HG03045 (cell line): Measurements from ENCODE around the gene COX7A2.

Experiments used
- ATAC-seq: cut with Tn5 transposase; IDR thresholded peaks from one replicate; pipeline ENCODE4 v1.9.1; 2021; ENCODE audit warnings: mild to moderate bottlenecking, moderate library complexity; ENCODE audit not compliant: unreplicated experiment

Gene COX7A2

GRCh38 chr6:75222261-75222660 is 21.3 kb downstream of the COX7A2 start:
- no peak for ATAC-seq

DNA sequence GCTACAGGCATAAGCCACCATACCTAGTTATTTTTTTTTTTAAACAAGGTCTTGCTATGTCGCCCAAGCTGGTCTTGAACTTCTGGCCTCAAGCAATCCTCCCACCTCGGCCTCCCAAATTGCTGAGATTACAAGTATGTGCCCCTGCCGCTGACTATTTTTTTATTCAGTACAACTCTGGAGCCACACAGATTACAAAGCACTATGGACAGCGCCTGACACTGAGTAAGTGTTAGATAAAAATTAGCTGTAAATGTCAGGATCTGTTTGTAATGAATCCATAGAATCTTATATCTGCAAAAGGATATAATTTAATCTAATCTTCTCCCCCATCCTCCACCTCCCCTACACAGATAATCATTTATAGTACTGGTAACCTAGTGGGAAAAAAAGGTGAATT is 22.5 kb downstream of the COX7A2 start:
- ATAC-seq, result no peak

DNA sequence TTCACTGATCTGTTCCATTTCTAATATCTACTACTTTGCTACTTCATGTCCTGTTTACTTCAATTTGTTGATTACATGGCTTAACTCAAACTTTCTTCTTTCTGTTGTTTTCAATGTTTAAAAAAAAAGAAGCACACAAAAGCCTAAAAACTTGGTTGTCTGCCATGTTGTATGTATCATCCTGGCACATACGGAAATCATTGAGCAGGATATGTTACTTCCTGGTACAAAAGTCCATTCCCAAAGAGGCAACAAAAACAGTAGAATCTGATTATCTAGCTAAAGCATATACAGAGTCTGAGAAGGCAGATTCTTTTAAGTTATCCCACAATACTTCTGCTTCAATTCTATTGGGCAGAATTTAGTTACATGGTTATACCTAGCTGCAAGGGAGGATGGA is 23.2 kb downstream of the COX7A2 start:
- no peak for ATAC-seq

- no peak for ATAC-seq
Observed at GRCh38 chr6:75219263-75219662, 24.3 kb downstream of the COX7A2 start.

DNA sequence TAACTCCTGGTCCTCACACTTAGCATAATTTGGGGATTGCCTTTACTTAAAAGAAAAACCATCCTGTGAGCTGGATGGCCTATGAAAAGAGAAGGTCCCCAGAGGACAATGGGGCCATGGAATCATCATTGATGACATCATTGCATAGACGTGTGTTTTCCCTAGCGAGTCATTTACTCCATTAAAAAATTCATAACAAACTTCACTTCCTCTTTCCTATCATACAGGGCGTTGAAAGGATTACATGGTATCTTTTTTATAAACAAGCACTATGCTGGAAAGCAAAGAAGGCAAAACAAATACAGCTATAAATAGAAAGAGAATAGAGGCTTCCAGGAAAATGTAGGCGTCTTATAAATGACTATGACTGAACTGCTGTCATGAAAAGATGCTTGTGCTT is 26.4 kb downstream of the COX7A2 start:
- ATAC-seq, result no peak

- no peak for ATAC-seq
Observed at GRCh38 chr6:75215291-75215690, 28.3 kb downstream of the COX7A2 start.

DNA sequence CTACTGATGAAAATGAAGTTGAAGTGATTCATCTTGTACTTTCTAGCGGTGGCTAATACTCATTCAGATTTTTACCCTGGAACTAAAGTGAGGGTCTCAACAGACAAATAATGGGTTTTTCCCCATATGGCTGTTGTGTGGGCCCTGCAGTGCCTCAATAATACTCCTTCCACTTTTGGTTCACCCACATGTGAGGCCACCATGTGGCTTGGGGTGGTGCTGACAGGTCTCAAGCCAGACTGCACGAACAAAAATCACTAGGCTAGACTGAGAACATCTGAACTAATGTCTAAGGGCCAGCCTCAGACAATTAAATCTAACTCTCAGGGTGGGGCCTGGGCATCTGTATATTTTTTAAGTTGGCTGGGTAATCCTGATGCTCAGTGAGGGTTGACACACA is 29.9 kb downstream of the COX7A2 start:
- no peak for ATAC-seq

DNA sequence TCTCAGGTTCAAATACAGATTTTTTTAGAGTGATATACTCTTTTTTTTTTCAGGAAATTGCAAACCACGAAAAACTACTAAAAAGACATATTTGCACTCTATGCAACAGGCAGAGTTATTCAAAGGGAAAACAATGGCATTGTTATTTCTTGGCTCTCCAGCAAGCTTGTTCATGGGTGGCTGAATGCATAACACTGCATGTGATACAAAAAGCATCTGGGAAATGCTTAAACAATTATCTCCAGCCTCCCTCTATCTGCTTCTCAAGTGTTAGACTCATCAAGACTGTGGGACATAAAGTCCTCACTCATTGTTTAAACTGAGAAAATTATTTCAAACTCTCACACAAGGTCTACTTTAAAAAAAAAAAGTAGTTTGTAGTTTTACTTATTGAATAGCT is 30.5 kb downstream of the COX7A2 start:
- no peak for ATAC-seq

- ATAC-seq, result no peak
Observed at GRCh38 chr6:75211920-75212590, 31.5 kb downstream of the COX7A2 start.

- no peak for ATAC-seq
Observed at GRCh38 chr6:75210885-75211739, 32.5 kb downstream of the COX7A2 start.

- no peak for ATAC-seq
Observed at GRCh38 chr6:75209184-75209723, 34.3 kb downstream of the COX7A2 start.

DNA sequence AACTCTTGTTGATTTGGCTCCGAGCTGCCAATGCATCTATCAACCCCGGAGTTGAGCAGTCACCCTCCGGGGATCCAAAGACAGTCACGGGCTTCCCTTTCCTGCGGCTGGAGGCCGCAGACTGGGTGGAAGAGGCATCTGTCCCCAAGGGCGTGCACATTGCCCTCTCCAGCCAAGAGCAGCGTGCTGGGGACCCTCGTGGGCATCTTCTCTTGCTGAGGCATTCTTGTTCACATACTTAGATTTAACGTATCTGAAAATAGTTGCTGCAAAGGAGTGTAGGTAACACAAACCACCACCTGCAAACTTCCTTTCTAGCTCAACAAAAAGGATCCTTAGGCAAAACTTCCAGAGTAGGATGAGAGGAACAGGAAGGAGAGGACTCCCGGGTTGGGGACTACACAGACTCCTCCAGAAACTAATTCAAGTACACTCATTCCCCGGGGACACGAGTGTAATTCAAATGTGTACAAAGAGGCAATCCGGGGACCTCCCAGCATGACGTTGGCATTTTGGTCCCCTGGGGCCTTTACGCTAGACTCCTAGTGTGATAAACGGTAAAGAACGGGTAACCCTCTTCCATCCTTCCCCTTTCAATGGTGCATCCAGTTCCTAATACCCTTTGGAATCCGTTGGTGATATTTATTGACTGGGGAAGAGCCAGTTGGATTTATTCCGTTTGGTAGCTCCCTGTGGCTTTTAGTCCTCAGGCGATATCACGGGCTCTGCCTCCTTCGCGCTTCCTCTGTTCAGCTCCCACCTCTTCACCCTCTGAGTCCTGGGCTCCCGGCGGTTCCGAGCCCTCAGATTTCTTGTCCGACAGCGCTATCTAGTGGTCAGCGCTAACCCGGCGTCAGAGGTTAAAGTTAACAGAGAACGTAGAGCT is 35.1 kb downstream of the COX7A2 start:
- ATAC-seq, result peak; percentile 86

DNA sequence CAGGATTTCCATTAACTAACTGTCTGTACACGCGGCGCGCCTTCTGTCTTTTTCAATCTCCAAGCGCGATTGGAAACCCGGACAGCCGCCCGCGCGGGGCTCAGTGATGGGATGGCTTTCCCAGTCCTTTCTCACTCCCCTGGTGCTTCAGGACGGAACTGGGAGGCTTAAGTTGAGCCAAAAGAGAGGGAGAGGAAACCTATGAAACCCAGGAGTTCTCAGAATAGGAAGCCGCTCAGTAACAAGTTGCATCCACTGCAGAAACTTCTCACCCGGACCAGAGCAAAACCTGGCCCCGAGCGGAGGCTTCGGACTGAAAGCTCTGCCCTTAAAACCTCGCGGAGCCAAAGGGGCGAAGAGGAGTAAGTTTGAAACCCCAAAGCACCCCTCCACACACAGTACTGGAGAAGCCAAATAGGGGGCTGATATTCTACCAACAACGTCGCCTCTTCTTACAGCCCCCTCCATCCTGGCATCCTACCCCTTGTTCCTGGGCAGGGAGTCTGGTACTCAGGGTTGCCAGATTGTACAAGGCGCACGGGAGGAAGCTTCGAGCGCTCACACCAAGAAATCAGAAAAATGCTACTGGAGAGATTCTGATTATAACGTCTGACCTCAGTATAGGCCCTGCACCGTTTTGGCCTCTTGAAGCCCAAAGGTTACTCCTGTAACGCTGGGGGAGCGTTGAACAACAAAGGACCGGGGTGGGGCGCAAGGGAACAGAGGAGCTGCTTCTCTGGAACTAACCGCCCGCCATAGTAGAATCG is 36.8 kb downstream of the COX7A2 start:
- no peak for ATAC-seq

DNA sequence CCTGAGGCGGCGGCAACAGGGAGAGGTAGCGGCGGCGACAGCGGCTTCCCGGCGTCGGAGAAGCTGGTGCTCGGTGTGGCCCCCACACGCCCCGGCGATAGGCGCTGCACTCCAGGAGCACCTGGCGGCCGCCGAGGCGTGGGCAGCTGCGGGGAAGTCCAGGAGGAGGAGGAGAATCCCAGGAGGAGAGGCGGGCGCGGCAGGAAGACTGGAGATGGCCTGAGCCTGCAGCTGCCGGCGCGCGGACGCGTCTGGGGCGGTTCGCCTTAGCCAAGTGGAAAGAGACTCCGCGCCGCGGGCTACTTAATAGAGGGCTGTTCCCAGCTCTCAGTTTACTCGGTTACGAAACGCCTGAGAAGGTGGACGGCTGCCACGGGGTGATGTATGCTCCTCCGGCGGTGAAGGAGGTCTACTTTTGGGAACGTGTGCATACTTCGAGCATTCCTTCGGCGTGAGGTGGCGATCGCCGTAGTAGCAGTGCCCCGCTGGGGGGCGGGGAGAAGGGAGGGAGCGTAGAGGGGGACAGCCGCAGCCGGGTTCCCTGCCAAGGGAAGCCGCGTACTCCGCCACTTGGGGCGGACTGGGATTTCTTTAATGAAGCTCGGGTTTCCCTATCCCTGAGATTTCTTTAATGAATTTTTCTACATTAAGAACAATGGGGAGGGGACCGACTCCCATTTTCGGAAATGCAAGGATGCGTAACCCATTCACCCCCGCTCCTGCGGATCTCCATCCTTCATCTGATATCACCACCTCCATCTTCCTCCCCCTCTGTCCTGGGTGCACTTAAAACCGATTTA is 37.6 kb downstream of the COX7A2 start, which contains the start of gene COL12A1:
Gene COL12A1 (minus strand): TSS at position 278 of the 800 bp plus-strand sequence. CDS start 3,261 bp downstream, outside the sequence.
- ATAC-seq, result no peak

- ATAC-seq, result no peak
Observed at GRCh38 chr6:75204959-75205775, 38.4 kb downstream of the COX7A2 start.

GRCh38 chr6:75204217-75204958 is 39.2 kb downstream of the COX7A2 start:
- ATAC-seq, result no peak

- no peak for ATAC-seq
Observed at GRCh38 chr6:75203721-75204120, 39.9 kb downstream of the COX7A2 start.

DNA sequence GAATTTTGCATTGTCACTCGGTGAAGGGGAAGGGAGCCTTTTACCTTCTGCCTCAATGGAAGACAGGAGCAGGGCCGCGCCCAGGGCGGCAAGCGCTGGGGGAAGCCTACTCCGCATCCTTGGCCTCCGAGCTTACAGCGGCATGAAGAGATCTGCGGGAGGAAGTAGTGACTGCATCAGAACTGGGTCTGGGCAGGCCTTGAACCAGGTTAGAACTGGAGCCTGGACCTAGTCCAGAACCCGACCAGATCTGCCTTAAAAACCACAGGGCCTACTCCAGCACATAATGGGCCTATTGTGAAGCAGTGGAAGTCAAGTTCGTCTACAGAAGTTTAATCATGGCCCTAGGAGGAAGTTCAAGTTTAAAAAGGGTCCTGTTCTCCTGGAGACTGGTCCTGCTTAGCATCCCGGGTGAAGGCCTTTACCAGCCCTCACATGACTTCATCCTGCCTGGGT is 40.9 kb downstream of the COX7A2 start:
- no peak for ATAC-seq
